GM19035 (cell line): ENCODE data around the gene CST6.
"Not testable (repeated sequence)": the region's sequence is repeated elsewhere in the genome, so short reads cannot be mapped to it uniquely, and the experiment has no call there.

ENCODE experiments used
- ATAC-seq: cut with Tn5 transposase; IDR thresholded peaks from one replicate; pipeline ENCODE4 v1.9.1; 2021; ENCODE audit not compliant: unreplicated experiment

CST6 gene

DNA sequence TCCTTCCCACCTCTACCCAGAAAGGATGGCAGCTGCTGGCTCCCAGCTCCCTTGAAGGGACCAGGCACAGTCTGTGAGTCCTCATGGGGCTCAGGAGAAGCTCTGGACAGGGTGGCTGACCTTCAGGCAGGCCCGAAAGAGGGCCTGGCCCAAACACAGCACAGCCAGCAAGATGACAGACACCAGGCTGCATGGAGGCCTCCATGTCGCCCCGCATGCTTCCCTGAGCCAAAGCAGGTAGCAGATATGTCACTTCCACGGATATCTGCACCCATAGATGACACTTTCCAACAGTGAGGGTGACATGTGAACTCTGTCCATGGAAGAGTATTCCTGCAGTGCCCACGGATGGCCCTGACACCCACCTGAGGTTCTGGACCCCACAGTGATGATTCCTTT lies 28.2 kb upstream of the CST6 start:
- no peak for ATAC-seq

- ATAC-seq, result no peak
Measured at GRCh38 chr11:65987336-65987735, 24.5 kb upstream of the CST6 start.

DNA sequence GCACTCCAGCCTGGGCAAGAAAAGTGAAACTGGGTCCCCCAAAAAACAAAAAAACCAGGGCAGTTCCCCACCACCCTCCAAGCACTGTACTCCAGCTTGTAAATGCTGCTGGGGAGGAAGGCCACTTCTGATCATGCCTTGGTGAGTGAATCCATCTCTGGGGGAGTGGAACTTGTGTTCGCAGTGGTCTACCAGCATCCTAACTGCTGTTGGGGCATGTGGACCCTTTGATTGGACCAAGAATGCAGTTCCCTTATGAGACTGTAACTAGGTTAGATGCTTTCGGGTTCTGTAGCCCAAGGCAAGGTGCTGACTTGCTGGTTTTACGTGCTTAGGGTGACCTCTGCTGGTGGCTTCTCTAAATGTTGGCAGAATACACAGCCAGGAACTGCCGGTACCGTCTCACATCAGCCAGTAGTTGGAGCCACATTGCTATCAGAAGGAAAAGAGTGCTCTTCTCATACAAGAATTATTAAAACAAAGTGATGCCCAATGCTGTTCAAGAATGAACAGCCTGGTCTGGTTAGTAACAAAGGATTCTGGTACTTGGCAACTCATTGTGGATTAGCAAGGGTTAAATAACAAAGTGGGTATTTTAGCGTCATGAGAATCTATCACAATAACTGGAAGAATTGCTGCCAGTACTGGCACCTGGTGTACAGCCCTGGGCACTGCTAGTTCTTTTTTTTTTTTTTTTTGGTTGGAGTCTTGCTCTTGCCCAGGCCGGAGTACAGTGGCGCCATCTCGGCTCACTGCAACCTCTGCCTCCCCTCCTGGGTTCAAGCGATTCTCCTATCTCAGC lies 22.8 kb upstream of the CST6 start:
- ATAC-seq, result peak; percentile 93

GRCh38 chr11:65992056-65992455 lies 19.8 kb upstream of the CST6 start:
- ATAC-seq, result no peak

- ATAC-seq, result no peak
Measured at GRCh38 chr11:65997286-65997685, 14.5 kb upstream of the CST6 start.

- peak; percentile 80 for ATAC-seq
Measured at GRCh38 chr11:66001942-66002647, 9.7 kb upstream of the CST6 start, which contains the start of the genes BANF1 and EIF1AD. Gene BANF1, plus strand, starts transcription at chr11:66002503. Its CDS starts 748 bp downstream, at chr11:66003251. Gene EIF1AD, minus strand, starts transcription at chr11:66002157. Its CDS starts 1,768 bp downstream, at chr11:66000389.

DNA sequence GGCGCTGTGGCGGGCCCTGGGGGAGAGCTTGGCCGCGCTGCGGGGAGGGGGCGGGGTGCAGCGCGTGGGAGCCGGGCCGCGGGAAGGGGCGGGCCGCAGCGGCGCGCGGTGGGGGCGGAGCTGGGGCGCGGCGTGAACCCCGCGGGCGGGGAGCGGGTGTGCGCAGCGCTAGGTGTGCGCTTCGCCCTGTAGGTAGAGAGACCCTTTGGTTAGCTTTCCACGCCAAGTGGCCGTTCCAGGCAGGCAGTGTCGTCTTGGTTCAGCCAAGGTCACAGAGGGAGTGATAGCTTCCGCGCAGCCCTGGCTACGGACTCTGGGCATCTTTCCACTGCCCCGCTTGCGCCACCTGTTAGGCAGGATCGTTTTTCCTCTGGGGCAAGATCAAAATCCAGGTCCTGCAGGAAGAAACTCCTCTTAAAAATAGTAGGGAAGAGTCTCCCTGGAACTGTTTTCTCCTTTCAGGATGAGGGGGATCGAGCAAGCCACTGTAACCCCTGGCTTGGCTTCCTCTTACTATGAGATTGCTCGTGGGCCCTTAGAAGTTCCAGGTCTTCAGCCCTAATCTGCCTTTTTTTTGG lies 9.1 kb upstream of the CST6 start:
- ATAC-seq, result peak; percentile 52

- ATAC-seq, result no peak
Measured at GRCh38 chr11:66003291-66003690, 8.5 kb upstream of the CST6 start.

DNA sequence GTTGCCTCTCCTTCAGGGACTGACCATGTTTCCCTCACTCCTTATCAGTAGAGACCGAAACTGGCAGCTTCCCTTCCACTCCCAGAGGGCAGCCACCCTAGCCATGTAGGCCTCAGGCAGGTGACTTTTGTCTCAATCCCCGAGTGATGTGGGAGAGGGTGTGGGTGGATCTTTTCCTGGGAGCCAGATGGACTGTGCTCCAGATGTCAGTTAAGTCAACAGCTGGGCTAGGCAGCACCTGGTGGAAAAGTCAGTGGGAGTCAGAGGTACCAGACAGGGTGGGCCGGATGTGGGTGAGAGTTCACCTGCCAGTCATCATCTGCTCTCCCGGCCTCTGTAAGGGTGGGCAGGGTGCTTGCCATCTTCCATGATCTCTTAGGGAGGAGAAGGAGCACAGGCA lies 7.6 kb upstream of the CST6 start:
- no peak for ATAC-seq

GRCh38 chr11:66006134-66006890 lies 5.5 kb upstream of the CST6 start:
- no peak for ATAC-seq

GRCh38 chr11:66006891-66007176 lies 5.0 kb upstream of the CST6 start:
- ATAC-seq, result no peak

GRCh38 chr11:66007201-66007634 lies 4.6 kb upstream of the CST6 start:
- no peak for ATAC-seq

- ATAC-seq, result no peak
Measured at GRCh38 chr11:66008095-66008467, 3.7 kb upstream of the CST6 start.

GRCh38 chr11:66008468-66009101 lies 3.2 kb upstream of the CST6 start:
- no peak for ATAC-seq

- not testable (repeated sequence) for ATAC-seq
Measured at GRCh38 chr11:66010036-66010435, 1.8 kb upstream of the CST6 start.

DNA sequence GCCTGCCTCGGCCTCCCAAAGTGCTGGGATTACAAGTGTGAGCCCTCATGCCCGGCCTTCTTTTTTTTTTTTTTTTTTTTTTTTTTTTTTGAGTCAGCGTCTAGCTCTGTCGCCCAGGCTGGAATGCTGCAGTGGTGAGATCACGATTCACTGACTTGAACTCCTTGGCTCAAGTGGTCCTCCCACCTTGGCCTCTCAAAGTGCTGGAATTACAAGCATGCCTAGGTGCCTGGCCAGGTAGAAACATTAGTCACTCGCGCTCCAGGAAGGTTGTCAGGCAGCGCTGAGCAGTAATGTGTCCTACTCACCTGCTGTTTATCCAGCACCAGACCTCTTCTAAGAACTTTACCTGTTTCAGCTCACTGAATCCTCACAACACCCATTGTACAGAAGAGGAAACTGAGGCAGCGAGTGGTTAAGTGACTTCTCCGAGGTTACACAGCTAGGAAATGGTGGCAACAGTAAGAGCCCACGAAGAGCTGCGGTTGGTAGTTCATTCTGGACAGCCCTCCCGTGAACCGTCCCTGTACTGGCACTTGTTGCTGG lies 496 bp upstream of the CST6 start:
- no peak for ATAC-seq

DNA sequence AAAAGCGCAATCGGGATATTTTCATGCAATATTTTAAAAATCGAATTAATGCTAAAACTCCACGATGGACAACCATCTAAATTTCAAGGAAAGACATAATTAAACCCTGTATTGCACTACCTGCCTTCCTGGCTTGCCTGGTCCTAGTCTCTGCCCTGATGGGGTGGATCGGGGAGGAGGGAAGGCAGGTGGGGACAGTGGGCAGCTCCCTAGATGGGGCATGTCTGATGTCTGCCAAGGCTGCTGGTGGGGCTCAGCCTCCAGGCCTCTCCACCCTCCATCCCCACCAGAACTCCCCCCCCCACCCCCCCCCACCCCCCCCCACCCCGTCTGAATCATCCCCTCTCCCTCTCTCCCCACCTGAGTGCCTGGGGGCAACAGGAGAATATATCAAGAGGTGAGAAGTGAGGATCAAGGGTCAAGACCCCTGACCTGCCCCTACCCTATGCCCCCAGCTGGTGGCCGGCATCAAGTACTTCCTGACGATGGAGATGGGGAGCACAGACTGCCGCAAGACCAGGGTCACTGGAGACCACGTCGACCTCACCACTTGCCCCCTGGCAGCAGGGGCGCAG lies 650 bp downstream of the CST6 start:
- ATAC-seq, result no peak

GRCh38 chr11:66012946-66013761 lies 1.3 kb downstream of the CST6 start:
- ATAC-seq, result no peak

DNA sequence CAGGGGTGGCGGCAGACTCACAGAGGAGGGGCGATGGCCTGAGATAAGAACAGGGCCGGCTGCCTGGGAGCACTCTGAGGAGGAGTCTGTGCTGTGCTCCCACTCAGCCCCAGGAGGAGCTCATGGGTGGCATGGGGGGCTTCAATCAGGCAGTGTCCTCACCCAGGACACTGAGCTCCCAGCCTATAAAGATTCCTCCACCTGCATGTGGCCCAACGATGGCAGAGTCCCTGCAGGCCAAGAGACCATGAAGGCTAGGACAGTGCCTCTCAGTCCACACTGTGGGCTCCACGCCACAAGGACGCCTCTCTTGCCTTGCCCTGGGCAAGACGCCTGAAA lies 1.9 kb downstream of the CST6 start:
- ATAC-seq, result no peak
